ENCODE results near the gene VRK2.

GRCh38 chr2:58072102-58072501, 25.5 kb downstream of the VRK2 start:
- TF ChIP-seq CTCF (conservative IDR thresholded peaks at IDR 0.05; ENCODE audit: low read length) (no peak), EZH2phosphoT487 (IDR thresholded peaks at IDR 0.05; ENCODE audit: borderline replicate concordance, low read depth, low read length) (no peak)

Data from OCI-LY7 (cell line).